ENCODE data around the gene TTC1. TPM values are rescaled to one million over a fixed set of nuclear protein-coding genes. Genes with fewer than 3 reads are reported as not detected.

Gene TTC1
- total and polyA plus RNA-seq, 9 of the 15 experiments (the other 6 are each of a cell fraction or from before 2014, with no cell fraction given) = 51.9 to 173 (median 87.7) TPM

DNA sequence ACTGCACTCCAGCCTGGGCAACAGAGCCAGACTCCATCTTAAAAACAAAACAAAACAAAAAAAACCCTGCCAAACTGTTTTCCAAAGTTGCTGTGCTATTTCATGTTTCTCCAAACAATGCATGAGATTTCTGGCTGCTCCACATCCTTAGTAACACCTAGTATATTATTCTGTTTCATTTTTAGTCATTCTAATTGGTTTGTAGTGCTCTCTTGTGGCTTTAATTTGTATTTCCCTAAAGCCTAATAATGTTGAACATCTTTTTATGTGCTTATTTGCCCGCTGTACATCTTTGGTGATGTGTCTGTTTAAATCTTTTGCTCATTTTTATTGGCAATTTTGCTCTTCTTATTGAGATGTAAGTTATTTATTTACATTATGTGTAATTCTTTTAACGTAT is 18.4 kb upstream of the TTC1 start:
- FAIRE-seq = no peak

More for the DNA sequence above, 18.4 kb upstream of the TTC1 start:
- 0% methylated on average over 2 of the region's 2 CpGs for WGBS (ENCODE audit: insufficient coverage, low coverage, missing lambda C conversion rate)
- no peaks in the 10 kb centered on the region for H3K79me2 ChIP-seq (ENCODE audit: control insufficient read depth, insufficient read depth, low read length)
- DNase-seq (ENCODE audit: extremely low read depth in 1 of 4, low spot score in 3 of 4) (no peak), ATAC-seq (no peak)
- H3K4me2 ChIP-seq (ENCODE audit: insufficient read depth, low read length) = no peak overlapping the region
- ChIA-PET CTCF (ENCODE audit: low intra/inter-chr PET ratio) (no interaction called here), POLR2A (no interaction called here)
- no peak overlapping the region for H3K9ac ChIP-seq (ENCODE audit: insufficient read depth in 1 of 2, low read depth in 2 of 2, low read length in 2 of 2)
- H3K27ac ChIP-seq (ENCODE audit: extremely low read depth, low read depth, low read length) = no peak overlapping the region
- in situ Hi-C loops (cut with MboI) = loop anchor here (25.0 kb wide), 1 partner anchor 828 kb away; no protein-coding TSS in a partner anchor
- TF ChIP-seq GATA2 (CRISPR knock-in tag; IDR thresholded peaks at IDR 0.05) (no peak), CTCF (IDR thresholded peaks at IDR 0.05 in 2 of 3, conservative IDR thresholded peaks at IDR 0.05 in 1 of 3; ENCODE audit: insufficient read depth in 2 of 3, low read depth in 1 of 3, low read length in 3 of 3) (peak in 1 of 3 experiments; percentile 13; a peak in 1 of 6 replicates), RAD21 (CRISPR knock-in tag; conservative IDR thresholded peaks at IDR 0.05 in 1 of 2, IDR thresholded peaks at IDR 0.05 in 1 of 2) (peak in 1 of 2 experiments; percentile 20; a peak in 1 of 4 replicates)
- intact Hi-C loops (cut with micrococcal nuclease) = no loop called here
- H3K9me3 ChIP-seq (replicated peaks; ENCODE audit: control insufficient read depth, insufficient read depth, low read depth, low read length) = no peaks in the 10 kb centered on the region; the same call in 1 of the 2 replicates
- H3K36me3 ChIP-seq (ENCODE audit: control insufficient read depth, insufficient read depth, low read length) = no peaks in the 10 kb centered on the region
- no peak overlapping the region for H2AFZ ChIP-seq (ENCODE audit: low read depth, low read length)
- peaks cover 5% of the 10 kb centered on the region; the same call in 1 of the 2 replicates for H4K20me1 ChIP-seq (replicated peaks; ENCODE audit: control insufficient read depth, insufficient read depth, low read length)
- H3K27me3 ChIP-seq (ENCODE audit: control insufficient read depth in 2 of 2, insufficient read depth in 2 of 2, low read length in 2 of 2) = peaks cover 10 to 38% of the 10 kb centered on the region in 2 experiments; a peak in 4 of 5 replicates
- H3K9me1 ChIP-seq (ENCODE audit: control insufficient read depth, insufficient read depth, low read length) = no peaks in the 10 kb centered on the region
- BruUV-seq (replicated peaks) = no TSS peak
- H3K4me1 ChIP-seq (replicated peaks in 1 of 2; ENCODE audit: control insufficient read depth in 2 of 2, insufficient read depth in 2 of 2, low read length in 2 of 2) = peaks cover 0 to 8% of the 10 kb centered on the region in 2 experiments; a peak in 2 of 5 replicates
- H3K4me3 ChIP-seq = no peak overlapping the region

All from K562 (cell line).